Ovary (tissue), 9 donors: ENCODE results near the gene TECPR2. TPM values are rescaled to one million over a fixed set of nuclear protein-coding genes. Genes with fewer than 3 reads are reported as not detected.
"Not testable (repeated sequence)": the region's sequence is repeated elsewhere in the genome, so short reads cannot be mapped to it uniquely, and the experiment has no call there.

Source experiments
- DNase-seq, 5 donors: peaks; one replicate each; pipeline ENCODE4 v3.0.0-alpha.2; 2019 to 2020
- H3K27ac ChIP-seq, 2 donors: fragments of 200-600 bp; one replicate each; pipeline versions ENCODE4 v1.5.1 to v1.8.0; 2019 to 2022
- H3K27me3 ChIP-seq: fragments of 200-600 bp; one replicate; pipeline ENCODE4 v1.8.0; 2022
- H3K36me3 ChIP-seq: fragments of 200-600 bp; sonication (generic); one replicate; pipeline ENCODE4 v1.5.1; 2019
- H3K4me1 ChIP-seq: one replicate; pipeline ENCODE4 v1.8.1; 2013; ENCODE audit warnings: mild to moderate bottlenecking, moderate library complexity; ENCODE audit not compliant: insufficient read depth
- H3K4me3 ChIP-seq: fragments of 200-600 bp; sonication (generic); one replicate; pipeline ENCODE4 v1.5.1; 2017
- H3K9me3 ChIP-seq, 2 donors: fragments of 200-600 bp in 1 of 2; sonication (generic) in 1 of 2; one replicate each; pipeline versions ENCODE4 v1.5.1 to v1.8.1; 2013 to 2019; ENCODE audit warnings: mild to moderate bottlenecking in 1 of 2, moderate library complexity in 1 of 2
- EP300 ChIP-seq: sonication (generic); formaldehyde crosslinking; IDR thresholded peaks from one replicate; pipeline ENCODE4 v1.6.1; 2017; ENCODE audit warnings: antibody characterized with exemption
- POLR2A ChIP-seq: fragments of 450-650 bp; IDR thresholded peaks from one replicate; pipeline ENCODE4 v1.6.1; 2017; ENCODE audit warnings: antibody characterized with exemption, mild to moderate bottlenecking, moderate library complexity
- WGBS, 3 donors: extraction: QIAGEN DNeasy Blood & Tissue Kit in 1 of 3; methylation state at CpG; one replicate each; pipeline versions ENCODE4 v1.1.5 to v1.1.7; 2013 to 2017; 5-methylcytosine and 5-hydroxymethylcytosine counted together
- intact Hi-C, 4 donors: fragments of 100-400 bp; cut with DNase I; formaldehyde crosslinking; loops; one replicate each; pipeline versions ENCODE4 v1.11.0 to v1.15.1; 2022 to 2023
- polyA plus RNA-seq, 2 donors: library from polyadenylated mRNA; stranded (reverse); fragments of 200-250 nt in 1 of 2; fragments of 350-450 nt in 1 of 2; fragmentation: Illumina TruSeq in 1 of 2; extraction: RNeasy Lipid Tissue Mini Kit (QIAGEN cat#74804) in 1 of 2; gene quantifications; one replicate each; pipeline ENCODE4 v1.2.3, GENCODE V29; 2013 to 2014
- total RNA-seq, 7 donors: library from RNA; depleted of rRNA in 2 of 7; stranded (reverse); fragments of >200 nt in 2 of 7; fragmentation: NEBNext Ultra II Directional in 3 of 7; extraction: Animal tissue kit (Norgen Biotek cat#: 25700) in 3 of 7; gene quantifications; one replicate each; pipeline versions ENCODE4 v1.1.0 to v1.2.4, GENCODE V29; 2016 to 2023
- TF ChIP-seq, protein P1 (sequence below), 3 donors: fragments of 450-650 bp in 2 of 3; fragments of 200-600 bp in 1 of 3; IDR thresholded peaks; one replicate each; pipeline versions ENCODE4 v1.5.1 to v1.8.0; 2016 to 2022; ENCODE audit warnings: antibody characterized with exemption in 3 of 3, mild to moderate bottlenecking in 1 of 3
- donor health status: DM: no; HTN: no; CAD: no; lungs with moderate emphysema.
- donor health status: DM: no; HTN: no; CAD: no.
- donor health status: Bipolar disorder and iron deficiency.
- donor health status: DM: yes; HTN: yes; CAD: no.
- donor health status: DM: no; HTN: no; CAD: no.
- donor health status: DM: yes; HTN: yes; CAD: no.

Gene TECPR2
- total and polyA plus RNA-seq, 9 donors: 8.6 to 29.3 (median 25.8) TPM

DNA sequence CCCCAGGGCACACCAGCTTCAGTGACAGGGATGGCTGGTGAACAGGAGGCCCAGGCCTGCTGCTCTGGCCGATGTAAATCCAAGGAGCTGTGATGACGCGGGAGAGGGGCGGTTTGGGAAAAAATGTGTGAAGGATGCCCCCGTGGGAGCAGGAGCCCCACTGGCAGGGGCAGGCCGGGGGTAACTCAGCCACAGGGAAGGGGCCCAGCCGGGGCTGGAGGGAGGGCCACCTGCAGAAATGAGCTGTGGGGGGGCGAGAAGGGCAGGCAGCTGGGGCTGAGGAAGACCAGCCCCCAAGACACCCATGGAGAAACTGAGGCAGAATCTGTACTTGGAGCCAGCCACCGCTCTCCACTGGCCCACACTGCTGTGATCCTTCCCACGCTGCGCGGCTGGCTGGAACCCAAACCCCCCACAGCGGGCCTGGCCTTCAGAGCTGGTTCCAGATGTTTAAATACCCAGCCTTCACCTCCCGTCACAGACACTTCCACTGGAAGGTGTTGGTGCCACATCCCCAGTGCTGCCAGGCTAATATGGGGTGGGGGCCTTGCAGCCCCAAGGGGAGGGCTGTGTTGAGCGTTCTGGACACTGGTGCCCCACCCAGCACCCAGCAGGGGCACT lies 175.3 kb downstream of the TECPR2 start:
- Histone ChIP-seq H3K27ac (no peak overlapping the region), H3K9me3 (no peaks in the 10 kb centered on the region), H3K36me3 (no peaks in the 10 kb centered on the region), H3K4me3 (no peak overlapping the region), H3K27me3 (no peaks in the 10 kb centered on the region), H3K4me1 (peaks cover 10% of the 10 kb centered on the region)
- no peak for TF ChIP-seq POLR2A
- TF ChIP-seq EP300: no peak
- TF ChIP-seq, protein P1, sequence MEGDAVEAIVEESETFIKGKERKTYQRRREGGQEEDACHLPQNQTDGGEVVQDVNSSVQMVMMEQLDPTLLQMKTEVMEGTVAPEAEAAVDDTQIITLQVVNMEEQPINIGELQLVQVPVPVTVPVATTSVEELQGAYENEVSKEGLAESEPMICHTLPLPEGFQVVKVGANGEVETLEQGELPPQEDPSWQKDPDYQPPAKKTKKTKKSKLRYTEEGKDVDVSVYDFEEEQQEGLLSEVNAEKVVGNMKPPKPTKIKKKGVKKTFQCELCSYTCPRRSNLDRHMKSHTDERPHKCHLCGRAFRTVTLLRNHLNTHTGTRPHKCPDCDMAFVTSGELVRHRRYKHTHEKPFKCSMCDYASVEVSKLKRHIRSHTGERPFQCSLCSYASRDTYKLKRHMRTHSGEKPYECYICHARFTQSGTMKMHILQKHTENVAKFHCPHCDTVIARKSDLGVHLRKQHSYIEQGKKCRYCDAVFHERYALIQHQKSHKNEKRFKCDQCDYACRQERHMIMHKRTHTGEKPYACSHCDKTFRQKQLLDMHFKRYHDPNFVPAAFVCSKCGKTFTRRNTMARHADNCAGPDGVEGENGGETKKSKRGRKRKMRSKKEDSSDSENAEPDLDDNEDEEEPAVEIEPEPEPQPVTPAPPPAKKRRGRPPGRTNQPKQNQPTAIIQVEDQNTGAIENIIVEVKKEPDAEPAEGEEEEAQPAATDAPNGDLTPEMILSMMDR (IDR thresholded peaks at IDR 0.05): no peak
- intact Hi-C loops: no loop called here
- DNase-seq: no peak
- 55 to 71% (median 63%) methylated on average over 15 of the region's 15 CpGs for WGBS, 3 donors

DNA sequence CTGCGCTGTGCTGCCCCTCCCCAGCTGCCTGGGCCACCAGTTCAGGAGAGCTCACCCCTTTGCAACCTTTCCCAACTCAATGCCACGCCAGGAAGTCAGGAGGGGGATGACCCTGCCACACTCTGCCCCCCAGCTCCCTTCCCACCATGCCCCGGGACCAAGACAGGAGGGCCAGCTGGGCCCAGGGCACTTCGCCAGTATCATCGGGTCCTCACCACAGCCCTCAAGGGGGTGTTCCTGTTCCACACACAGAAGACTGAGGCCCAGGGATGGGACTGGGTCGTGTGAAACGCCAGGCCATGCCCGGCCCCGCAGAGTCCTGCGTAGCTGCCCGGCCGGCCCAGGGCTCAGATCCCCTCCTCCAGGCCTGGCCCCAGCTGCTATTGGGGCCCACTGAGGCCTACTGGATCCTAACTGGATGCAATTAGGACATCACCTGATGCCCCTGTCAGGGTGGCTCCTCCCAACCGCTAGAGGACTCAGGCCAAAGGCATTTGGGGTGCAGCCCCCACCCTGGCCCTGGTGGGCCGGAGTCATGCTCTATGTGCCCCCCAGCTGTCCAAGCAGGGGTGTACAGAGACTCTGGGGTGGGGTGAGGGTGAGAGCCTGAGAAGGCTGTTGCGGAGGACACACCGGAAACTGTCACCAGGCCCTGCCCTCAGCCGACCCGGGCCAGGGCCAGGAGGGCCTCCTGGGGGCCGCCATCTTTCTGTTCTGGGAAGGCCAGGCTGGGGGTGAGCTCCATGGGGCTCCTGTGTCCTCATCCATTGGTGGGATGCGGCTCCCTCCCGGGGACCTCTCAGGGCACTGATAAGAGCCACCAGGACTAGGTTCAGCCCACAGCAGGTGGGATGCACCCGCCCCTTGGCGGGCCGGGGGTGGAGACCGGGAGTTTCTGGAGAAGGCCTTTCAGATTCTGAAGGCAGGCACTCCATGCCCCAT lies 176.1 kb downstream of the TECPR2 start:
- intact Hi-C loops: no loop called here
- H3K27ac ChIP-seq: no peak overlapping the region
- peaks cover 10% of the 10 kb centered on the region for H3K4me1 ChIP-seq
- no peak for DNase-seq
- H3K9me3 ChIP-seq: no peaks in the 10 kb centered on the region
- H3K27me3 ChIP-seq: no peaks in the 10 kb centered on the region
- no peaks in the 10 kb centered on the region for H3K36me3 ChIP-seq
- WGBS, 3 donors: 67 to 75% (median 73%) methylated on average over 25 of the region's 25 CpGs
- H3K4me3 ChIP-seq: no peak overlapping the region
- TF ChIP-seq, protein P1 (IDR thresholded peaks at IDR 0.05): no peak
- TF ChIP-seq POLR2A (no peak), EP300 (no peak)

DNA sequence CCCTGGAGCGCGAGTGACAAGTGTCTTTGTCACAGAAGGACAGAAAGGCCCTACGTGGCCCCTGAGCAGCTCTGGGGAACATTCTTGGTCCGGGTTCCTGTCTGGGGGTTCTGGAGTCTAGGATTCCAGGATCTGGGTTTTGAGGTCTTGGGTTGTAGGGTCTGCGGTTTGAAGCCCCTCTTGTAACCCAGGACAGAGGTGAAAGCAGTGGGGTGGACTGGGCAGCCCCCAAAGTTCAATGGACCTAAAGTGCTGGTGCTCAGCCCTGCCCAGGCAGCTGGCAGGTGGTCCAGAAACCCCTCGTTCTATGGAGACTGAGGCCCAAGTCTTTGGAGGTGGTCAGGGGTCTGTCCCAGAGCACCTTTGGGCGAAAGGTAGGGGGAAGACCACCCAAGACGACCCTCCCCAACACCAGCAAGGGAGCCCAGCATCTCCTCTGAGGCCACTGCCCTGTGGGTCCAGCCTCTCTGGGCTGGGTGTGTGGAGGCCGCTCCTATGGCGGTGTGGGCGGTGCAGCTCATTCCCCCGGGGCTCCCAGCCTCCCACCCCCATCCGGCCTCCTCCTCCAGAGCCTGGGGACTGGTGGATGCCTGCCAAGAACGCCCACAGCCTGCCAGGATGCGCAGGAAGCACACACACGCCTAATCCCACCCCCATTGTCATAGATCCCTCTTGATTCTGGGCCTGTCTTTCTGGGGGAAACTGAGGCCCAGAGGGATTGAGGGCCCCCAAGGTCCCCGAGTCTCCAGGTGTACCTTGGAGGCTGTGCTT lies 177.0 kb downstream of the TECPR2 start:
- Histone ChIP-seq H3K4me3 (no peak overlapping the region), H3K36me3 (no peaks in the 10 kb centered on the region), H3K9me3 (no peaks in the 10 kb centered on the region), H3K27ac (no peak overlapping the region), H3K4me1 (peaks cover 10% of the 10 kb centered on the region), H3K27me3 (no peaks in the 10 kb centered on the region)
- intact Hi-C loops: no loop called here
- 38 to 46% (median 43%) methylated on average over 16 to 17 of the region's 17 CpGs for WGBS, 3 donors
- DNase-seq: peak; percentile 41 to 79 (median 64)
- TF ChIP-seq, protein P1 (IDR thresholded peaks at IDR 0.05): no peak
- TF ChIP-seq POLR2A (no peak), EP300 (no peak)

DNA sequence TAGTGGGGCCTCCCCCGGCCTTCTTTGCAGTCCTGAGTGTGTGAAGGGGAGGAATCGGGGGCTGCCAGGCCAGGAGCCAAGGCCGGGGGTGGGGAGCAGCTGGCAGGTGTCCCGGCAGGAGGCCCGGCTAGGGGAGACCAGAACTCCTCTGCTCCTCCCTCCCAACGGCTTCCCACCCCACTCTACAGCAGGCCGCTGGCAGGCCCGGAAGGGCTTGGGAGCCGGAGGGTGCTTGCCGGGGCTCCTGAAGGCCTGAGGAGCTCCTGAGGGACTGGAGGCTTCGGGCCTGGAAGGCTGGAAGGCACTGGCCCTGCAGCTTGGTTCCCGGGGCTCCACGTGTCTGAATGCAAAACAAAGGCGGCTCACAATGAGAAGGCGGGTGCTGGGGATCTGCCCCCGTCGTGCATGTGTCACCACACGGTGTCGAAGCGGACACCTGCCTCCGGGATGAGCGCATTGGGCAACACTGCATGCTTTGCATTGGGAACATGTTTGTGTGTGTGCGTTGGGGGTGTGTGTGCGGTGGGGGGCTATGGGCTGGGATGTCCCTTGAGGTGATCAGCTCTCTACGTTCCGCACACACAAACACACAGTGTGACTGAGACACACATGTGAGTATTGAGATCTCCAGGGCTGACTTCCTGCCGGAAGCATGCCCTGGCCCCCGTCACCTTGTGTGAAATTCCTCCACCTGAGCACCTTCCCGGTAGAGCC lies 177.7 kb downstream of the TECPR2 start:
- intact Hi-C loops: no loop called here
- H3K27me3 ChIP-seq: no peaks in the 10 kb centered on the region

DNA sequence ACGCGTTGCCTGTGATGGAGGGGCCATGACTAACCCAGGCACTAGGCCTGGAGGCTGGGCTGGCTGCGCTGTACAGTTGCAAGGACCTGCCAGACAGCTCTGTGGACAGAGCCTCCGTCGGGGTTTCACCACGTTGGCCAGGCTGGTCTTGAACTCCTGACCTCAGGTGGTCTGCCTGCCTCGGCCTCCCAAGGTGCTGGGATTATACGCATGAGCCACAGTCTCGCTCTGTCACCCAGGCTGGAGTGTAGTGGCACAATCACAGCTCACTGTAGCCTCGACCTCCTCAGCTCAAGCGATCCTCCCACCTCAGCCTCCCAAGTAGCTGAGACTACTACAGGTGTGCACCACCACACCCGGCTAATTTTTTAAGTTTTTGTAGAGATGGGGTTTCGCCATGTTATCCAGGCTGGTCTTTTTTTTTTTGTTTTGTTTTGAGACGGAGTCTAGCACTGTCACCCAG lies 178.3 kb downstream of the TECPR2 start:
- H3K4me1 ChIP-seq, H3K9me3 ChIP-seq, H3K27ac ChIP-seq, H3K27me3 ChIP-seq, H3K36me3 ChIP-seq, DNase-seq, H3K4me3 ChIP-seq, intact Hi-C loops: not testable (repeated sequence)
- 89 to 95% (median 90%) methylated on average over 14 of the region's 14 CpGs for WGBS, 3 donors

More for the DNA sequence above, 177.7 kb downstream of the TECPR2 start:
- Histone ChIP-seq H3K4me1 (peaks cover 10% of the 10 kb centered on the region), H3K27ac (no peak overlapping the region), H3K36me3 (no peaks in the 10 kb centered on the region), H3K9me3 (no peaks in the 10 kb centered on the region), H3K4me3 (no peak overlapping the region)
- 37 to 46% (median 40%) methylated on average over 29 of the region's 29 CpGs for WGBS, 3 donors
- TF ChIP-seq, protein P1 (IDR thresholded peaks at IDR 0.05): no peak
- no peak for TF ChIP-seq EP300
- DNase-seq: peak; percentile 30 to 77 (median 51)
